Motor neuron (in vitro differentiated cells): ENCODE data around the gene AJM1. TPM values are rescaled to one million over a fixed set of nuclear protein-coding genes. Genes with fewer than 3 reads are reported as not detected.
"Not testable (repeated sequence)": the region's sequence is repeated elsewhere in the genome, so short reads cannot be mapped to it uniquely, and the experiment has no call there.

Experiments
- ATAC-seq, 8 experiments: fragments of 200-7000 bp; cut with Tn5 transposase; replicated peaks in 6 of 8; 2 replicates each; pipeline ENCODE4 v1.8.0; 2021; ENCODE audit warnings: mild to moderate bottlenecking in 8 of 8, moderate library complexity in 8 of 8
- H3K27ac ChIP-seq, 2 donors: fragments of 250-450 bp; sonication (Bioruptor Pico); 2 replicates each; pipeline ENCODE4 v1.9.0; 2021; ENCODE audit warnings: antibody characterized with exemption in 2 of 2, mild to moderate bottlenecking in 2 of 2, moderate library complexity in 1 of 2
- H3K4me1 ChIP-seq, 2 donors: fragments of 250-450 bp; sonication (Bioruptor Pico); replicated peaks in 1 of 2; 2 replicates each; pipeline ENCODE4 v1.6.1; 2021; ENCODE audit warnings: antibody characterized with exemption in 2 of 2, mild to moderate bottlenecking in 2 of 2, moderate library complexity in 1 of 2
- H3K4me3 ChIP-seq, 5 donors: fragments of 250-450 bp; sonication (Bioruptor Pico); 2 replicates each; pipeline ENCODE4 v1.9.0; 2021; ENCODE audit warnings: antibody characterized with exemption in 5 of 5, mild to moderate bottlenecking in 5 of 5, moderate library complexity in 4 of 5
- WGBS, 10 experiments: fragments of 450-650 bp; shearing (Covaris generic); methylation state at CpG; one replicate each; pipeline ENCODE4 v1.0.0; 2022; 5-methylcytosine and 5-hydroxymethylcytosine counted together
- in situ Hi-C, 9 experiments: fragments of 400-800 bp; cut with MboI; loops; one replicate each; pipeline ENCODE4 v1.15.0; 2021; ENCODE audit warnings: low sequenced_read_pairs in 9 of 9, low pct_unique_long_range_greater_than_20kb in 2 of 9; ENCODE audit not compliant: unreplicated experiment in 9 of 9
- total RNA-seq, 8 experiments: library from RNA; unstranded; fragments of 300-600 nt; gene quantifications; 2 replicates each; pipeline versions ENCODE4 v1.2.3 to v1.2.4, GENCODE V29; 2022

AJM1 gene
- total RNA-seq, 8 experiments from 2014 or later, result 1.2 to 5.5 (median 2.6) TPM

DNA sequence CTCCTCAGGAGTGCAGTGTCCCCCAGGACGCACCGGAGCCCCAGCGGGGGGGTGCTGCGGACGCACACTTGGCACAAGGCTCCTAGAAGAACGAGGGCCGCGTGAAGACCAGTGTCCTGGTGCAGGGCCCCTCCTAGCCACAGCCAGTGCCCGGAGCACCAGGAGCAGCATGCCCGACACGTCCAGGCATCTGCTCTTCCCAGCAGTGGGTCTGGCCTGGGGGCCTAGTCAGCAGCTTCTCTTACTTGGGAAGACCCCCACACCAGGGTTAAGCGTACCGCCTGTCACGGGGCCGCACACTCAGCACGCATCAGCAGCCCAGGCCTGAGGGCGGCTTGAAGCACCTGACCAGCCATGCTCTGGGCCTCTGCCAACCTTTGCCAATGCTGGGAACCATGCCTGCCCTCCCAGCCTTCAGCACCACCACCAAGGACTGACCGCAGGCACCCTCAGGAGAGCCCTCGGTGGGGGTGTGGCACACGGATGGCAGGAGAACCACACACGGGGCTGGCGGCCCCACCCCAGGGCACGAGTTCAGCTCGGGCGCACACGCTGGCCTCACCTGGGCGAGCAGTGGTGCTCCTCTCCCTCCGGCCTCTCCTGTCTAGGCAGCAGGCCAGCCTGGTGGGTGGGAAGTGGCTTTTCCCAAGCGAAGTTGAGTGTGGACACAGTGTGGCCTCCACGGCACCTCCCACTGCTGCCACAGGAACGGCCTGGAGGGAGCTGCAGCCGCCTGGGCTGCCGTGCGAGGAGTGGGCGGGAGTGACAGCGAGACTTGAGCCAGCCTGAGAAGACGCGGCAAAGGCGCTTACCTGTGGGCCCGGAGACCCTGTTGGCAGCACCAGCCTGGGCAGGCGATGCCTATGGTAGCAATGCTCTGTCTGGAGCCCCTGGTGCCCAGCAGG is 12.0 kb upstream of the AJM1 start:
- Histone ChIP-seq H3K27ac (no peak overlapping the region), H3K4me1 (no peaks in the 10 kb centered on the region), H3K4me3 (no peak overlapping the region)
- ATAC-seq, result peak in 4 of 8 experiments; percentile 8 to 14 (median 12)
- in situ Hi-C loops, result no loop called here
- whole genome bisulfite sequencing, 10 experiments, result 60 to 100% (median 90%) methylated on average over 1 to 6 of the region's 41 CpGs; no CpG with 5 or more reads in 5 of the 10 experiments

DNA sequence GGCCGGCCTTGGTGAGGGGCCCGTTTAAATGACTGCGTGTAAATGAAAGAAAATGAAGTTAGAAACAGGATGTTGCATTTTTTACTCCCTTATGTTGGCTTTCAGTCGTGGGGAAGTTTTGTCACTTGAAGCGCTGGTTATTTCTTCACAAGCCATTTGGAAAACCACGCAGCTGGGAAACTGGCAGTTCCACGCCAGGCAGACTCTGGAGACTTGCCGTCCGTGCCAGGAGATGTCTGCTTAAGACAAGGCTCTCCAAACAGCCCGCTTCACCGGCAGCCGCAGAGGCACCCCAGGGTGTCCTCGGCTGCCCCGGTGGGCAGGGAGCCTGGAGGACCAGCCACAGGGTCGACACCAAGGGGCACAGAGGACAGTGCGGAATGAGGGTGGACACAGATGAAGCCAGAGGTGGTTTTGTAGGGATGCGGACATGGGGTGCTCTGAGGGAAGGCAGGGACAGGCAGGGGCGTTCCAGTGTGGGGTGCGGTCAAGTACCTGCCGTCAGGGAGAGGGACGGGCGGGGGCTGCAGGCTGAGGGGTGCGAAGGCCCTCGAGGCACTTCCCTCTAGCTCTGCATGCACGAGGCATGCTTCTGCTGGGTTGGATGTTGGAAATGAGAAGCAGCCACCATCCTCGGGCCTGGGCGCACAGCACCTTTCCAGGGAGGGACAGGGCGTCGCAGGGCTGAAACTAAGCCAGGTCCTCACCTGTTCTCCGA is 11.1 kb upstream of the AJM1 start:
- 80 to 100% (median 90%) methylated on average over 1 to 7 of the region's 30 CpGs; no CpG with 5 or more reads in 2 of the 10 experiments for WGBS, 10 experiments
- no peak overlapping the region for H3K4me3 ChIP-seq
- H3K27ac ChIP-seq, result no peak overlapping the region
- in situ Hi-C loops, result no loop called here
- H3K4me1 ChIP-seq, result no peaks in the 10 kb centered on the region
- ATAC-seq, result no peak

DNA sequence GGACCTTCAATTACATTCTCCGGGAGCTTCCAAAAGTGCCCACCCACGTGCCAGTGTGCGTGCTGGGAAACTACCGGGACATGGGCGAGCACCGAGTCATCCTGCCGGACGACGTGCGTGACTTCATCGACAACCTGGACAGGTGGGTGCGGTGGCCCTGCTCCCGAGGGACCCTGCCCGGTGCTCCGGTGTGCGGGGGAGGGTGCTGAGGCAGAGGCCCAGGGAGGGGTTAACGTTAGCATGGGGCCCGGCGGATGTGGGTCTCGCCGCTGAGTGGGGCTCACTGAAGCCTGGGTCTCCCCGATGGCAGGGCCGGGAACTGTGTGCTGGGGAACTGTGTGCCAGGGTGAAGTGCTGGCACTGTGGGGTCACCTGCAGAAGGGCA is 10.6 kb upstream of the AJM1 start:
- in situ Hi-C loops, result no loop called here
- Histone ChIP-seq H3K27ac (no peak overlapping the region), H3K4me1 (no peaks in the 10 kb centered on the region), H3K4me3 (no peak overlapping the region)
- ATAC-seq, result no peak
- no CpG with 5 or more reads among the region's 23 CpGs for WGBS, 10 experiments

DNA sequence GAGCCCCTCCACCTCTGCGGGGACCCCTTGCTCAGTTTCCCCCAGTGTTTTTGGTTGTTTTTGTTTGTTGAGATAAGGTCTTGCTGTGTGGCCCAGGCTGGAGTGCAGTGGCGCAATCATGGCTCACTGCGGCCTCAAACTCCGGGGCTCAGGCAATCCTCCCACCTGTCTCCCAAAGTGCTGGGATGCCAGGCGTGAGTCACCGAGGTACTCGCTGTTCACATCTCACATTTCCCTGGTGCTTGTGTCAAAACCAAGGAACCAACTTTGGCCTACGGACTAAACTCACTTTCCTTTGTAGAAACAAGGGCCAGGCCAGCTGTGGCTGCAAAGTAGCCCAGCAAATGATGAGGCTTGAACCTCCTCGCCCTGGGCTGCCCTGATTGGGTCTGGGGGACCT is 9.7 kb upstream of the AJM1 start:
- WGBS, 10 experiments, result 88 to 100% methylated on average over 2 to 5 of the region's 9 CpGs; no CpG with 5 or more reads in 8 of the 10 experiments
- ATAC-seq, result no peak
- H3K27ac ChIP-seq, result no peak overlapping the region
- no peaks in the 10 kb centered on the region for H3K4me1 ChIP-seq
- in situ Hi-C loops, result no loop called here
- H3K4me3 ChIP-seq, result no peak overlapping the region

DNA sequence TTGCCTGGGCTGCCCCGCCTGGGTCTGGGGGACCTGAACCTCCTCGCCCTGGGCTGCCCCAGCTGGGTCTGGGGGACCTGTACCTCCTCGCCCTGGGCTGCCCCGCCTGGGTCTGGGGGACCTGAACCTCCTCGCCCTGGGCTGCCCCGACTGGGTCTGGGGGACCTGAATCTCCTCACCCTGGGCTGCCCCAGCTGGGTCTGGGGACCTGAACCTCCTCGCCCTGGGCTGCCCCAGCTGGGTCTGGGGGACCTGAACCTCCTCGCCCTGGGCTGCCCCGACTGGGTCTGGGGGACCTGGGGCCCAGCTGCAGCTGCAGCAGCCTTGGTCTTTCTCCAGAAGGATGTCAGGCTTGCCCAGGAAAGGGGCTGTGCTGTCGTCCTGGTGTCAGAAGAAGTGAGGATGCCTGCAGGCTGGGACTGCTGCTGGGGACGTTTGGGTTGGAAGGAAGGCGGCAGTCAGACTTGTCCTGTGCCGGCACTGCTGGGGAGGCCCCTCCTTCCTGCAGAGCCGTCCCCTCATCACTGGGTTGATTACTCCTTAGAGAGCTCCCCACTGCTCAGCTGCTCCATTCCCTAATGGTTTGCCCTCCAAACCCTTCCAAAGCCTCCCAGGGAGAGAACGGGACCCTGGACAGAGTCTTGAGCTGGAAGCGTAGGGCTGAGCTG is 8.8 kb upstream of the AJM1 start:
- H3K4me3 ChIP-seq, in situ Hi-C loops, H3K27ac ChIP-seq, ATAC-seq, H3K4me1 ChIP-seq: not testable (repeated sequence)
- WGBS, 10 experiments, result 60 to 100% (median 80%) methylated on average over 1 to 6 of the region's 16 CpGs; no CpG with 5 or more reads in 6 of the 10 experiments

DNA sequence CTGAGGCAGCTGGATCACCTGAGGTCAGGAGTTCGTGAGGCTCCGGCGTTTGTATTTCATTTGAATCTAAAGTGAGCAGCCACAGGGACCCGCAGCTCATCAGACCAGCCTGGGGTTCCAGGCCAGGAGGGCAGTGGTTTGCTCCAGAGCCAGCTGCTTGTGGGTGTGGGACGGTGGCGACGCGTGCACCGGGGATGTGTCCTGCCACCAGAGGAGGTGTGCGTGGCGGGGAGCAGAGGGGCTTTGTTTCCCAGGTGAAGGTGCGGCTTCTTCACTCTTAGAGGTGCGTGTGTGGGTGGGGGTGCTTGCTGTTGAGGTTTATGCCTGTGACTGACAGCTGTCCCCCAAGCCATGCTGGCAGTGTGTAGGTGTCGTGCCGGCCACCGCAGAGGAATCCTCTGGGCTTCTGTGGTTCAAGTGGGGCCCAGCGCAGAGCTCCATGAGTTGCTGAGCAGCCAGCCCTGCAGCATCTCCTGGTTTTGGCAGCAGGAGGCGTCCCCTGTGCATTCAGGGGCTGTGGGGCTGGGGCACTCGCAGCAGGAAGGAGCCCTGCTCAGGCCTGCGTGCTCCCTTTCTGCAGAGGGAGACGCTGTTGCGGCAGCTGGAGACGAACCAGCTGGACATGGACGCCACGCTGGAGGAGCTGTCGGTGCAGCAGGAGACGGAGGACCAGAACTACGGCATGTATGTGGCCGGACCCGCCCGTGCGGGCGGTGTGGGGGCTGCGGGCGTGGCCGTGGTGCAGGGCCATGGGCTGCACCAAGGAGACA is 6.9 kb upstream of the AJM1 start:
- in situ Hi-C loops, result no loop called here
- WGBS, 10 experiments, result 74 to 100% (median 83%) methylated on average over 1 to 21 of the region's 36 CpGs; no CpG with 5 or more reads in 4 of the 10 experiments
- H3K27ac ChIP-seq, result no peak overlapping the region

DNA sequence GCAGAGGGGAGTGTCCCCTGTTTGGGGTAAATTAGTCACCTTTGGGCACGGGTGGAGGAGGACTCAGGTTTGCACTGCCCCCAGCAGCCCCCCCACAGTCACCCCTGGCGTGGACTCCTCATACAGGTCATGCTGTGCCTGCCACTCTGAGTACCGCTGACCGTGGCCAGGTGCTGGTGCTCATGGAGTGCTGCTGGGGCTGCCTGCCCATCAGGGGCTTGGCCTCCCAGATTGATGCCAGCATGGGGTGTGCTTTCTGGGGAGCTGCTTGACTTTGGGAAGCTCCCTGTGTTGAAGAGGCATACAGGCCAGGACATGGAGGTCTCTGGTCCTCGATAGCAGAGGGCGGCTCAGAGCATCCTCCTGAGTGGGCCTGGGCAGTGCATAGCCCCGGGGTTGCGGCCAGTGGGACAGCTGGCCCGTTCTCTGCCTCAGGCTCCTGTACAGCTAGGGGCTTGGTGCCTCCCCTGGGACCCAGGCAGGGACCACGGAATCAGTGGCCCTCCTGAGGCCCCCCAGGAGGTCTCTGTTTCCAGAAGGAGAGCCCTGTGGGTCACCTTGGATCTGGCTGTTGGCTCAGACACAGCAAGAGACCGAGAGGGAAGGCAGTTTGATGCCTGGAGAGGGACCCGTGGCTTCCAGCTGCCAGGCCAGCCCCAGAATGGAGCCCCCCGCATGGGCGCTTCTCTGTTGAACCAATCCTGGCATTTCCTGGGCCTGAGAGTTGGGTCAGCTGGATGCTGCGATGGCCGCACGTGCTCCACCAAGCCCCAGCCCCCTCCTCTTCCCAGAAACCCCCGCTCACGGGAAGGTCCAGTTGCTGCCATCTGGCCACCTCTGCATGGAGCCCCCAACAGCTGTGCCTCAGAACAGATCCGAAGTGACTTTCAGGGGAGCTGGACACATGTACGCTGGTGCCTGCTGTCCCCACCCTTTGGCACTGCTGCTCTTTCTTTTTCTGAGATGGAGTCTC is 6.1 kb upstream of the AJM1 start:
- WGBS, 10 experiments, result 80 to 100% (median 92%) methylated on average over 1 to 2 of the region's 21 CpGs; no CpG with 5 or more reads in 6 of the 10 experiments
- Histone ChIP-seq H3K4me1 (peaks cover 19 to 22% of the 10 kb centered on the region in 2 donors), H3K4me3 (no peak overlapping the region), H3K27ac (no peak overlapping the region)
- ATAC-seq, result no peak
- in situ Hi-C loops, result no loop called here

More for the DNA sequence above, 6.9 kb upstream of the AJM1 start:
- no peak overlapping the region for H3K4me3 ChIP-seq
- peaks cover 10 to 13% of the 10 kb centered on the region in 2 donors for H3K4me1 ChIP-seq
- no peak for ATAC-seq

DNA sequence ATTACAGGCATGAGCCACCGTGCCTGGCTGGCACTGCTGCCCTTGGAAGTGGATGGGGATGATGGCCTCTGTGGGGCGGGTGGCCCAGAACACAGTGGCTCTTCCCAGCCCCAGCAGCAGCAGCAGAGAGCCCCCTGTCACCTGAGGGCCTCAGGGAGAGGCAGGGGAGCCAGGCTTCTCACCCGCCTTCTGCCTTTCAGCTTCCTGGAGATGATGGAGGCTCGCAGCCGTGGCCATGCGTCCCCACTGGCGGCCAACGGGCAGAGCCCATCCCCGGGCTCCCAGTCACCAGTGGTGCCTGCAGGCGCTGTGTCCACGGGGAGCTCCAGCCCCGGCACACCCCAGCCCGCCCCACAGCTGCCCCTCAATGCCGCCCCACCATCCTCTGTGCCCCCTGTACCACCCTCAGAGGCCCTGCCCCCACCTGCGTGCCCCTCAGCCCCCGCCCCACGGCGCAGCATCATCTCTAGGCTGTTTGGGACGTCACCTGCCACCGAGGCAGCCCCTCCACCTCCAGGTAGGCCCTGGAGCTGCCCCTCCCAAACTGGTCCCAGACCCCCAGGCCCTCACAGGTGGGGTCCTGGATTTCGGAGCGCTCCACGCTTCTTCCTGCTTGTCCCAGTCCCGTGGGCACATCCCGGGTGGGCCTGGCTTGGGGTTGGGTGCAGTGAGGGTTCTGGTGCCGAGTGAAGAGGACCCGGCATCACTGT is 5.0 kb upstream of the AJM1 start:
- H3K4me1 ChIP-seq, result peaks cover 29 to 32% of the 10 kb centered on the region in 2 donors
- H3K4me3 ChIP-seq, result no peak overlapping the region
- WGBS, 10 experiments, result 55 to 100% (median 100%) methylated on average over 1 to 6 of the region's 27 CpGs; no CpG with 5 or more reads in 6 of the 10 experiments
- in situ Hi-C loops, result no loop called here
- no peak for ATAC-seq
- no peak overlapping the region for H3K27ac ChIP-seq

DNA sequence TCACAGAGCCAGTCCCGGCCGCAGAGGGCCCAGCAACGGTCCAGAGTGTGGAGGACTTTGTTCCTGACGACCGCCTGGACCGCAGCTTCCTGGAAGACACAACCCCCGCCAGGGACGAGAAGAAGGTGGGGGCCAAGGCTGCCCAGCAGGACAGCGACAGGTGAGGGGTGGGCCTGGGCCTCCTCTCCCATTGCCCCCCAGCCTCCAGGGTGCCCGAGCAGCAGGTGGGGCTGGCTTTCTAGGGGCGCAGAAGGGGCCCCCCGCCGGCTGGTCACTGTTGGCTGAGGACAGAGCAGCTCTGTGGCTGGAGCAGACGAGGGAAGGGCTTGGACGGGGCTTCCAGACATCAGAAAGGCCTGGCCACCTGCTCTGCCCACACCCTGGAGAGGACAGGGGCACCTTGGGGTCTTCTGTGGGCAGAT is 4.4 kb upstream of the AJM1 start:
- peaks cover 29 to 32% of the 10 kb centered on the region in 2 donors for H3K4me1 ChIP-seq
- ATAC-seq, H3K27ac ChIP-seq, in situ Hi-C loops, H3K4me3 ChIP-seq: not testable (repeated sequence)
- WGBS, 10 experiments, result 74 to 100% methylated on average over 2 to 5 of the region's 15 CpGs; no CpG with 5 or more reads in 8 of the 10 experiments

DNA sequence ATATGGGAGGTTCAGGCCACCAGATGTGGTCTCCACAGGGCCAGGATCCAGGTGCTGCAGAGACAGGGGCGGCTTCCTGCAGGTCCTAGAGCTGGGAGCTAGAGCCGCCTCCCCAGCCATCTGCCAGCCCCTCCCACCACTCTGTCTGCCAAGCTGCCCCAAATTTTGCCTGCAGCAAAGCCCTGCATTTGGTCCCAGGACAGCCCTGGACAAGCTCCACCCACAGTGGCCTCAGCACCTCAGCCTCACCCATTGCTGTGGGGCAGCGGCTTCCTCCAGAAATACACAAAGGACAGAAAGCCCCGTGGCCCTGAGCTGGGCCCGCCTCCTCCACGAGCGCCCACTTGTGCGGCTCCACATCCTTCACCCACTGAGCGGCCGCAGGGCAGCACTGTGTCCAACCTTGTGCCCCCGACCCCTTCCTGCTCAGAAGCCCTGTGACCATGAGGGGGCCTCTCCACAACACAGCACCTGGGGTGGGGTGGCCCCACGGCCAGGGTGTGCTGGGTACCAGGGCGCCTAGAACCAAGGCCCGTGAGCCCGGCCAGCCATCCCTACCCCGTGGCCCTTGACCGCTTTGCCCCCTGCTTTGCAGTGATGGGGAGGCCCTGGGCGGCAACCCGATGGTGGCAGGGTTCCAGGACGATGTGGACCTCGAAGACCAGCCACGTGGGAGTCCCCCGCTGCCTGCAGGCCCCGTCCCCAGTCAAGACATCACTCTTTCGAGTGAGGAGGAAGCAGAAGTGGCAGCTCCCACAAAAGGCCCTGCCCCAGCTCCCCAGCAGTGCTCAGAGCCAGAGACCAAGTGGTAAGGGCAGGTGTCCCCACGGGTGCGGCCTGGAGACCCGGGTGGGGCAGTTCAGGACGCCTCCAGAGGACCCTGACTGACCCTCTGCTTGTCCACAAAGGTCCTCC is 3.7 kb upstream of the AJM1 start:
- 100% methylated on average over 1 of the region's 29 CpGs; no CpG with 5 or more reads in 8 of the 10 experiments for WGBS, 10 experiments
- Histone ChIP-seq H3K4me1 (peaks cover 35 to 39% of the 10 kb centered on the region in 2 donors), H3K27ac (no peak overlapping the region), H3K4me3 (no peak overlapping the region)
- in situ Hi-C loops, result no loop called here
- peak in 3 of 8 experiments; percentile 6 to 29 (median 28) for ATAC-seq
